ENCODE measurements around the gene NUMB. TPM values are rescaled to one million over a fixed set of nuclear protein-coding genes. Genes with fewer than 3 reads are reported as not detected.
A peak's percentile ranks its signal among the peaks of the same experiment; 100 is the strongest.

The NUMB gene
- total RNA-seq, 1 experiment from 2014 or later = 25.0 TPM

DNA sequence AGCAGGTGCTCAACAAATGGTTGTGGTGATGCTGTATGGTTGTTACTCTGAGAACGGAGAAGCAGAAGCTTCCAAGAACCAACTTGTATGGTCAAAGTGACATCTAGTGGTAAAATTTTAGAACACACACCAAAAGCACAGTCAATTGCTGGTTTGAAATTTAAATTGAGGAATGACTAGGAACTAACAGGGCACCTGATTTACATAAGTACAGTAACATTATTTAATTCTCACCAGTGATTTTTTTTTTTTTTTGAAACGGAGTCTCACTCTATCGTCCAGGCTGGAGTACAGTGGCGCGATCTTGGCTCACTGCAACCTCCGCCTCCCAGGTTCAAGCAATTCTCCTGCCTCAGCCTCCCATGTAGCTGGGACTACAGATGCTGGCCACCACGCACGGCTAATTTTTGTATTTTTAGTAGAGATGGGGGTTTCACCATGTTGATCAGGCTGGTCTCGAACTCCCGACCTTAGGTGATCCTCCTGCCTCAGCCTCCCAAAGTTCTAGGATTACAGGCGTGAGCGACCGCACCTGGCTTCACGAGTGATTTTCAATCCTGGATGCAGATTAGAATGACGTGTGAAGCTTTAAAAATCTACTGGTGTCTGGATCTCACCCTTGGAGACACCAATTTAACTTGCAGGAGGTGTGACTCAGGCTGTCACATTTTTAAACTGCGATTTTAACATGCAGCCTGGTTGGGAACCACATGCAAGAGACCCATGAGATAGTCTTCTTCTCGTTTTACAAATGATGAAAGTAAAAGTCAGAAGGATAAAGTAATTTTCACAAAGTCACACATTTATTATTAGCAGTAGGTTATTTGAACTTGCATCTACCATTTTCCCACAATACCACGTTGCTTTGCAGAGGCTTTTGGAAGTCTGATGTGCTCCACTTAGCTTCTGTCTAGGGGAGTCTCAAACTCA, 14.1 kb upstream of the NUMB start:
- Histone ChIP-seq H3K27ac (no peak overlapping the region), H3K27me3 (no peaks in the 10 kb centered on the region), H3K4me3 (no peak overlapping the region), H3K4me1 (no peaks in the 10 kb centered on the region), H3K36me3 (no peaks in the 10 kb centered on the region), H3K9me3 (replicated peaks) (no peaks in the 10 kb centered on the region)
- peak; percentile 27 to 78 for DNase-seq

DNA sequence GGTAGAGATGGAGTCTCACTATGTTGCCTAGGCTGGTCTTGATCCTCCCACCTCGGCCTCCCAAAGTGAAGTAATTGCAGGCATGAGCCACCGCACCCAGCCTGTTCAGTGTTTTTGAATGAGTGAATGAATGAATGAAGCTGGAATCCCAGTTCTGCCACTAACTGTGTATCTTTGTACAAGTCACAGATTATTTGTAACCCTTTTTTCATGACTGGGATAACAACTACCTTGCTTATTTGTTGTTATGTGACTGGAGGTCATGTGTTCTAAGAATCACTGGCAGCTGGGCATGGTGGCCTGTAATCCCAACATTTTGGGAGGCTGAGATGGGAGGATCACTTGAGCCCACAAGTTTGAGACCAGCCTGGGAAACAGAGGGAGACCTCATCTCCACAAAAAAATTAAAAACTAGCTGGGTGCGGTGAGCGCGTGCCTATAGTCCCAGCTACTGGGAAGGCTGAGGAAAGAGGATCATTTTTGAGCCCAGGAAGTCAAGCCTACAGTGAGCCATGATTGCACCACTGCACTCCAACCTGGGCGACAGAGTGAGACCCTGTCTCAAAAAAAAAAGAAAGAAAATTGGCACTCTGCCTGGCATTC, 13.3 kb upstream of the NUMB start:
- Histone ChIP-seq H3K4me1 (no peaks in the 10 kb centered on the region), H3K4me3 (no peak overlapping the region), H3K36me3 (no peaks in the 10 kb centered on the region), H3K27me3 (no peaks in the 10 kb centered on the region), H3K9me3 (replicated peaks) (no peaks in the 10 kb centered on the region), H3K27ac (no peak overlapping the region)
- DNase-seq = no peak

DNA sequence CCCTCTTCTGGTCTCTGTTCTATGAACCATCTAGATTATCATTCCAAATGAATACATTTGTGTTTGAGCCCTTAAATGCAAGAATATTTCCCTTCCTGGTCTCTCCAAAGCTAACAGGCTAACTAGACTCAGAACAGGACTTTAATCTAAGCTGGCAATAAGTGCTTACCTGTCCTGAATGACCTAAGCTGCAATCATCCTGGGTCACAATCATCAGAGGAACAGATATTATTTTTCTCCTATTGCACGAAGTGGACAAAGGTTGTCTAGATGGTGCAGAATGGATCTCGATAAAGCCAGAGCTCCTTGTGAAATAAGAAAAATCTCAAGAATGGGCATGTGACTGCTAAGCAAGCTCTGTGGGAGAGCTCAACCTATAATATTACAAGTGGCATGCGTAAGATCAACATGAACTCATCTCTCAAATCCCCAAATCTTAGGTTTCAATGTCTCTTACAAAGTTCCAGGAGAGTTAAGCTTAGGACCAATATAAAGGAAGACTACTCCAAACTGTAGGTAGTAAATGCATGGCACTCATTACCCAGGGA, 10.6 kb upstream of the NUMB start:
- Histone ChIP-seq H3K27me3 (no peaks in the 10 kb centered on the region), H3K4me3 (no peak overlapping the region), H3K9me3 (replicated peaks) (no peaks in the 10 kb centered on the region), H3K27ac (no peak overlapping the region), H3K36me3 (no peaks in the 10 kb centered on the region), H3K4me1 (no peaks in the 10 kb centered on the region; the same call in 1 of the 2 replicates)
- no peak for DNase-seq

DNA sequence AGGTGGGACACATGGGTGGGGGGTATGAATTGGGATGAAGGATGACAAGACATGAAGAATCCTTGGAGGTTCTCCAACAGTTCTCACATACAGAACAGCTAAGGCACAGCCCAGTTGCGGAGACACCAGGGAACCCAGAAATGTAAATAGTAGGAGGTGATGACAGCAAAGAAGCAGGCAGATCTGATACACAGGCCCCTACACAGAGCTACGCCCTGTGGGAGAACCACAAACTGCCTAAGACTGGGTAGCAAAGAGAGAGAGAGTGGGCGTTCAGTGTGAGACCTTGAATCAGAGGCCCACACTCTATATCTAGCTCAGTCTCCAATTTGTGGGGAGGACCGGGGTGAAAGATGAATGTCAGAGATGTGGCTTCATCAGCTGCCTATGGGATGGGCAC, 9.5 kb upstream of the NUMB start:
- Histone ChIP-seq H3K27ac (no peak overlapping the region), H3K9me3 (replicated peaks) (no peaks in the 10 kb centered on the region), H3K4me3 (no peak overlapping the region), H3K36me3 (no peaks in the 10 kb centered on the region), H3K27me3 (no peaks in the 10 kb centered on the region), H3K4me1 (peaks cover 3% of the 10 kb centered on the region)
- no peak for DNase-seq

DNA sequence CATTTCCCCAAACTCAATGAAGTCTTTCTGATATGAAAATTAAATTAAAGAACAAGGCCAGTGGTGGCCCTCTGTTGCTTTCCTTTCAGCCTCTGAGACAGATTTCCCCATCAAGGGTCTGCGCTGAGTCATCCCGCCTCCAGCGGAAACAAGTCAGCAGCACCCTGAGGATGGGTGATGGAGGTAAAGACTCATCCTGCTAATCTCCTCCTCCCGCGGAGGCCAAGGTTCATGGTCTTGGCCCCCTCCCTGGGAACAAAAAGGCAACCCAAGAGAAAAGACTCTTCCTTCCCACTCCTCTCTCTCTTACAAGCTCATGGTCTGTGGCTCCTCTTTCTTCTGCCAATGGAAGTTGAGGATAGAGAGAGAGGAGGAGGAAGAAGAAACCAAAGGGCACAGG, 9.0 kb upstream of the NUMB start:
- no peak for DNase-seq

DNA sequence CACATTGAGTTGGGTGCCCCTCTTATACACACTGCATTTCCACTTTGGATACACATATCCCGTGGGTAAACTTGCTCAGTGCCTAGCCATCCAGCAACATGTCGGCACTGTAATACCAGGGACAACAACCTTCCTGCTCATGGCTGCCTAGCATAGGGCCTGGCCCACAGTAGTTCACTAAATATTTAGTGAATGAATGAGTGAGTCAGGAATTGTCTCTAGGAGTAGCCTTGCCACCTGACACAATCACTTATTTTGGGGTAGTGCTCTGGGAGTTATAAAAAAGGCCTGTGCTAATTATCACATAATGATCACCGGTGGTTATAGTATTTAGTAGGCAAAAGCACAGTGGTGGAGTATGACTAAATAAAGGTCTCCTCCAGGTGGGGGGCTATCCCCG, 8.5 kb upstream of the NUMB start:
- DNase-seq = no peak
- Histone ChIP-seq H3K9me3 (replicated peaks) (no peaks in the 10 kb centered on the region), H3K36me3 (no peaks in the 10 kb centered on the region), H3K4me3 (no peak overlapping the region), H3K27me3 (no peaks in the 10 kb centered on the region), H3K4me1 (peaks cover 3% of the 10 kb centered on the region), H3K27ac (no peak overlapping the region)

More for the DNA sequence above, 9.0 kb upstream of the NUMB start:
- no peaks in the 10 kb centered on the region for H3K27me3 ChIP-seq
- peaks cover 3% of the 10 kb centered on the region for H3K4me1 ChIP-seq
- H3K4me3 ChIP-seq = no peak overlapping the region
- H3K9me3 ChIP-seq (replicated peaks) = no peaks in the 10 kb centered on the region
- no peak overlapping the region for H3K27ac ChIP-seq
- no peaks in the 10 kb centered on the region for H3K36me3 ChIP-seq

DNA sequence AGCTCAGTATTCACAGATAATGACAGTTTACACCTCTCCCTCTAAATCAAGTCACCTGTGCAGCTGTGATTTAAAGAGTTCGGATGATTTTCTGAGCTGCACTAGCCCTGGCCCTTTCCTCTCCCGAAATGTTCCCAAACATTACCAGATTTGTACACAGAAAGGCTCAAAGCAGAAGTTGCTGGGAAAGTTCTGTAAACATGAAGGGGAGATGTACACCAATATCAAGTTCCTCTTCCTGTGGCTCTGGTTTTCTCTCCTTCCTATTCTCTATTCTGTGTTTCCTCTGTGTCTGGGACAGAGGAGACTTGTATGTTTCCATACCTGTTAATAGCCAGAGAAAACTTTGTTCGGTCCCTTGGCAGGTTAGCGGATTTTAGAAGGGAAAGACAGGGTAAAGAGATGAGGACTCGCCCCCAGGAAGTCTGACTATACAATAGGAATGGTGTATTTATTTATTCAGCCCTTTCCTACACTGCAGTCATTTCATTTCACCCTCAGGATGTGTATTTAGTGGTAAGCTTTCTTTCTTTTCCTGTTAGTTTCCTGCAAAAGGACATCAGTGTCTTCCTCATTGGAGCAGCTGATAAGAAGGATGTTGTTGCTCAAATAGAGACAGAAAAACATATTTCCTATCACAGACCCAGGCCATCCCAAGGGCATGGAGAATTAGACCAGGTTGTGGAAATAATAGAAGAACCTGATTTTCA, 7.6 kb upstream of the NUMB start:
- no peaks in the 10 kb centered on the region for H3K27me3 ChIP-seq
- no peaks in the 10 kb centered on the region for H3K9me3 ChIP-seq (replicated peaks)
- peak overlapping the region; percentile 11; the same call in 1 of the 2 replicates for H3K4me3 ChIP-seq
- DNase-seq = peak in 1 of 2 experiments; percentile 11
- no peaks in the 10 kb centered on the region for H3K36me3 ChIP-seq
- H3K27ac ChIP-seq = no peak overlapping the region
- peaks cover 3% of the 10 kb centered on the region for H3K4me1 ChIP-seq

DNA sequence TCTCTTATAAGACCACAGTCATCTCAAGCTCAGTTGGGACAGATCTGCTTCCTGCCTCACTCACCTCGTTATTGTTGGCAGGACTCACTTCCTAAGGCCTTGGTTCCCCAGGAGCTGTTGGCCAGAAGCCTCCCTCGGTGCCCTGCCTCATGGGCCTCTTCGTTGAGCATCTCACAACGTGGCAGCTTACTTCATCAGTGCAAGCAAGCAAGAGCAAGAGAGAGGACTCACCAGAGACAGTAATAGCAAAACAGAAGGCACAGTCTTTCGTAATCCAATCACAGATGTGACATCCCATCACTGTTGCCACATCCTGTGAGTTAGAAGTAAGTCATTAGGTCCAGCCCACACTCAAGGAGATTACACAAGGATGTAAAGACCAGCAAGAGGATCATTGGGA, 5.1 kb upstream of the NUMB start:
- no peaks in the 10 kb centered on the region for H3K27me3 ChIP-seq
- no peaks in the 10 kb centered on the region for H3K9me3 ChIP-seq (replicated peaks)
- H3K4me1 ChIP-seq = peaks cover 3% of the 10 kb centered on the region
- H3K27ac ChIP-seq = no peak overlapping the region
- H3K36me3 ChIP-seq = no peaks in the 10 kb centered on the region
- H3K4me3 ChIP-seq = no peak overlapping the region
- DNase-seq = peak in 1 of 2 experiments; percentile 47

DNA sequence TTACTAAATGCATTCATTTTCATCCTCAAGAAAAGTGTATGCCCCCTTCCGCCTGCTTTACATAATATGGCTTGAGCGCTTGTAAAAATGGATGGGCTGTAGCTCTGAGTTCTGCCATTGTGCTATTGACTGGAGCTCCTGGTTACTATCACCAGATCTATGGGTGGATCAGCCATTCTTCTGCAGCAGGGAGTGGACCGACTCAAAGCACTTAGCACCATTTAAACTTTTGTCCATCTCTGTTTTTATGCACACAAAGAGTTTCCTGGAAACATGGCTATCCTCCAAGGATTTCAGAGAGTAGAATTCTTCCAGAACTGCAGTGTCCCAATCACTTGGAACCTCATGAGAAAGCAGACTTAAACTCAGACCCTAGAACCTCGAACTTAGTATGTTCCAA, 4.5 kb upstream of the NUMB start:
- Histone ChIP-seq H3K36me3 (no peaks in the 10 kb centered on the region), H3K27me3 (no peaks in the 10 kb centered on the region), H3K4me1 (peaks cover 3% of the 10 kb centered on the region), H3K9me3 (replicated peaks) (no peaks in the 10 kb centered on the region), H3K27ac (no peak overlapping the region), H3K4me3 (no peak overlapping the region)
- no peak for DNase-seq

DNA sequence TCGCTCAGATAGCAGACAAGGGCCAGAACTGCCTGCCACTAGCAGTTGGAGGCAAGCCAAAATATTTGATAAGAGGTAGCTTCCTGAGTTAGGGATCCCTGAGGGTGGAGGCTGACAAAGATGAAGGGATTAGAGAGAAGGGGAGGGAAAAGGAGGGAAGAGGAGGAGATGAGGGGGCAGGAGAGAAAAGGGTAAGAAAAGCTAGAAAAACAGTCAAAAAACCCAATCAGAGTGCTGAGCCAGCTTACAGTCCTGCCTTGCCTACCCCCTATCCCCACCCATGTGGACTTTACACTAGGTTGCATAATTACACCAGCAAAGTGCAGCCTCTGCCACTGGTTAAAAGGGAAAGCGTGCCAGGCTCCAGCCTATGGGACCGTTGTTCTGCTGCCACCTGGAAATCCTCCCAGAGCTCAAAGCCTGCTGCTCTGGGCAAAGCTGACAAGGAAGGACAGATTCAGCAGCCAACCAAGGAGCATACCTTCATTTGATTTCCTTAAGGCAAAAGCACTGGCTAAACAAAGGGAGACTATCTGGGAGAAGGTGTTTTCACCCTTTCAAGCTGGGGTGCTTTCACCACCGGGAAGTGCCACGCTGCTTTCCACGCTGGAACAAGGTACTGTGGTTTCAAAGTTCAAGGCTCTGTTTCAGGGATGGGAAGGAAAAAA, 3.8 kb upstream of the NUMB start:
- DNase-seq = peak in 1 of 2 experiments; percentile 48
- Histone ChIP-seq H3K27me3 (no peaks in the 10 kb centered on the region), H3K36me3 (no peaks in the 10 kb centered on the region), H3K4me3 (peak overlapping the region; percentile 41), H3K27ac (no peak overlapping the region), H3K9me3 (replicated peaks) (no peaks in the 10 kb centered on the region), H3K4me1 (peaks cover 3% of the 10 kb centered on the region)

DNA sequence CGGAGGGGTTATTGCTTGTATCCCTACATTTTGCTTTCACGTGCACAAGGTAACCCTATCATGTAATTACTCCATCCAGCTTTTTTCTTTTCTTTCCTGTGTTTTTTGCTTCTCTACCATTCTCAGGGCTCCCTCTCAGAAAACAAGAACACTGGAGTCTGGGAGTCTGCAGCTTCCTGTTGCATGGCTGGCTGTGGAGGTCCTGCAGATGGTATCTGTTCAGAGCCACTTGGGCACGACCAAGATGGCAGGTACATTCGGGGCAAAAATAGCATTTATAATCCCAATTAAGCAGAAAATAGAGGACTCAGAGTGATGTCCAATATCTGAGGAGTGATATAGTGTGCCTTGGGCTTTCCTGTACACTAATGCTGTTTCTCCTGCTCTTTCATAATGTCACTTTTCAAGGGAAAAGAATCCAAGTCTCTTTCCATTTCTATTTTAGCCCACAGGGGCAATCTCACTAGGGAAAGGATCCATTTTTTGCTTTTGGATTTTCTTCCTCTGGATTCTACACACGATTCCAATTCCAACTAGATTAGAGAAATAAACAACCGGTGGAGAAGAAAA, 3.2 kb upstream of the NUMB start:
- Histone ChIP-seq H3K4me3 (peak overlapping the region; percentile 41), H3K9me3 (replicated peaks) (no peaks in the 10 kb centered on the region), H3K36me3 (no peaks in the 10 kb centered on the region), H3K27me3 (no peaks in the 10 kb centered on the region), H3K27ac (no peak overlapping the region), H3K4me1 (peaks cover 3% of the 10 kb centered on the region)
- peak in 1 of 2 experiments; percentile 24 for DNase-seq

DNA sequence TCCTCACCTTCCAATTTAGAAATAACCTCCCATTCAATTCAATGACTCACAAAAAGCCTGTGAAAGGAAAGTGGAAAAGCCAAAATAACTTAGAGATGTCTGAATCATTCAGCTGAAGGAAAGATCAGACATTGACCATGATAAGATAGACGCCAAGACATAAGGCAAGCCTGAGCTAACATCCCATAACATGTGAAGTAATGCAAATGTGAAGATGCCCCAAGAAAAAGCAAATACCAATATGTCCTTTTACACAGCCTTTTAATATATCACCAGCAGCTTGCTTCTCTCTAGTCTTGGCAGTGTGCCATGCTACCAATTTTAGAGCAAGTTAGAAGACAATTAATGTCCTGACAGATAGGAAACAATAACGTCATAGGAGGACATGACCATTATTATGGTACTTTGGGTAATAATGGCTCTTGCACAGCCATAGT, 2.4 kb upstream of the NUMB start:
- Histone ChIP-seq H3K4me3 (no peak overlapping the region), H3K27ac (no peak overlapping the region), H3K36me3 (no peaks in the 10 kb centered on the region), H3K4me1 (peaks cover 4% of the 10 kb centered on the region), H3K9me3 (replicated peaks) (no peaks in the 10 kb centered on the region), H3K27me3 (no peaks in the 10 kb centered on the region)
- no peak for DNase-seq

DNA sequence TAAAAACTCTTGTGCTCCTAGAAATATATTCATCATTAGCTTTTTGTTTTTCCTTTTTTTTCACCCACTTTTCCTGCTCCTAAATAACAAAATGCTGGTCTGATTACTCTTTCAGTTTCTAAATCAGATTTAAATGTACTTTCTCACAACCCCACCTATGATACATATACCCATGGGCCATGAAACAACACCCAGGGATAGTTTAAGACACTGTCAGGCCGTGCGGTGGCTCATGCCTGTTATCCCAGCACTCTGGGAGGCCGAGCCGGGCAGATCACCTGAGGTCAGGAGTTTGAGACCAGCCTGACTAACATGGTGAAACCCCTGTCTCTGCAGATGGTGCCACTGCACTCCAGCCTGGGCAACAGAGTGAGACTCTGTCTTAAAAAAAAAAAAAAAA, 1.6 kb upstream of the NUMB start:
- no peaks in the 10 kb centered on the region for H3K36me3 ChIP-seq
- H3K9me3 ChIP-seq (replicated peaks) = no peaks in the 10 kb centered on the region
- H3K4me3 ChIP-seq = no peak overlapping the region
- H3K27me3 ChIP-seq = no peaks in the 10 kb centered on the region
- peaks cover 10% of the 10 kb centered on the region for H3K4me1 ChIP-seq
- no peak overlapping the region for H3K27ac ChIP-seq
- no peak for DNase-seq

DNA sequence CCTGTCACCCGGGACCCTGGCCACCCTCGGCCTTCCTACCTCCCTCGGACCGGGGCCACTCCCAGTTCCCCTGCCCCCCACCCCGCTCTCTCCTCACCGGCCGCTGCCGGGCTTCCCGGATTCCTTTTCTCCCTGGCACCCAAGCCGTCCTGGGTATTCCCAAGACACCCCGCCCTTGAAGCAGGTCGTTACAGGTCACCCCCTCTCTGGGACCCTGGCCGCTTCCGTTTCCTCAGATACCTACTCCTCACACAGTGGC, 493 bp downstream of the NUMB start:
- Histone ChIP-seq H3K4me1 (peaks cover 11% of the 10 kb centered on the region), H3K27ac (peak overlapping the region; percentile 22; the same call in 1 of the 2 replicates), H3K9me3 (replicated peaks) (no peaks in the 10 kb centered on the region), H3K27me3 (no peaks in the 10 kb centered on the region), H3K36me3 (no peaks in the 10 kb centered on the region), H3K4me3 (peak overlapping the region; percentile 84)
- no peak for DNase-seq

All from SJCRH30 (cell line).